HepG2 (cell line): ENCODE results near the gene PIP4K2B.

Experiments
- ATF3 ChIP-seq: sonication (generic); formaldehyde crosslinking; IDR thresholded peaks from 2 replicates; pipeline ENCODE4 v1.4.0; 2020; ENCODE audit warnings: missing genetic modification reagents
- MAFF ChIP-seq: IDR thresholded peaks from 2 replicates; pipeline ENCODE4 v1.6.1; 2011; ENCODE audit warnings: low read depth, low read length, improper control_type of control experiment

- TF ChIP-seq ATF3 (CRISPR knock-in tag) (no peak), MAFF (no peak)
Measured at GRCh38 chr17:38717139-38717745, 82.1 kb downstream of the PIP4K2B start.
